Ascending aorta (tissue), 2 donors: ENCODE measurements around the gene NEK7. TPM values are rescaled to one million over a fixed set of nuclear protein-coding genes. Genes with fewer than 3 reads are reported as not detected.

Source experiments
- DNase-seq, 2 donors: peaks; one replicate each; pipeline ENCODE4 v3.0.0-alpha.2; 2019; ENCODE audit warnings: low spot score in 2 of 2
- H3K27ac ChIP-seq, 2 donors: fragments of 200-600 bp; sonication (generic); one replicate each; pipeline ENCODE4 v1.5.1; 2016 to 2017; ENCODE audit warnings: mild to moderate bottlenecking in 1 of 2
- H3K27me3 ChIP-seq: fragments of 200-600 bp; sonication (generic); one replicate; pipeline ENCODE4 v1.5.1; 2017
- H3K36me3 ChIP-seq, 2 donors: fragments of 200-600 bp; sonication (generic); one replicate each; pipeline ENCODE4 v1.5.1; 2016
- H3K4me1 ChIP-seq, 2 donors: fragments of 200-600 bp; sonication (generic); one replicate each; pipeline ENCODE4 v1.5.1; 2016 to 2017; ENCODE audit warnings: mild to moderate bottlenecking in 1 of 2
- H3K4me3 ChIP-seq, 2 donors: fragments of 200-600 bp; sonication (generic); one replicate each; pipeline ENCODE4 v1.5.1; 2016 to 2017; ENCODE audit warnings: mild to moderate bottlenecking in 1 of 2
- H3K9me3 ChIP-seq, 2 donors: fragments of 200-600 bp; sonication (generic); one replicate each; pipeline ENCODE4 v1.5.1; 2016
- CTCF ChIP-seq, 3 experiments: fragments of 200-600 bp in 2 of 3; fragments of 450-650 bp in 1 of 3; sonication (generic) in 2 of 3; IDR thresholded peaks; one replicate each; pipeline ENCODE4 v1.5.1; 2016 to 2019; ENCODE audit warnings: antibody characterized with exemption in 3 of 3, mild to moderate bottlenecking in 1 of 3, moderate library complexity in 1 of 3
- intact Hi-C: fragments of 100-400 bp; cut with DNase I; formaldehyde crosslinking; loops from one replicate; pipeline ENCODE4 v1.15.1; 2023
- total RNA-seq: library from RNA; depleted of rRNA; stranded (reverse); fragments of >200 nt; gene quantifications from one replicate; pipeline ENCODE4 v1.1.0, GENCODE V29; 2016

The NEK7 gene
- total RNA-seq, 1 donor from 2014 or later, result 43.6 TPM

GRCh38 chr1:198253668-198254067 is 96.9 kb downstream of the NEK7 start:
- DNase-seq, result no peak
- intact Hi-C loops, result loop anchor here (10.0 kb wide), 1 partner anchor 169 kb away; no protein-coding TSS in a partner anchor
- Histone ChIP-seq H3K27ac (peak overlapping the region in 1 of 2 donors; percentile 41), H3K4me3 (no peak overlapping the region), H3K4me1 (peaks cover 0 to 7% of the 10 kb centered on the region in 2 donors), H3K36me3 (no peaks in the 10 kb centered on the region), H3K27me3 (no peaks in the 10 kb centered on the region), H3K9me3 (no peaks in the 10 kb centered on the region)
- no peak for TF ChIP-seq CTCF (IDR thresholded peaks at IDR 0.05)

DNA sequence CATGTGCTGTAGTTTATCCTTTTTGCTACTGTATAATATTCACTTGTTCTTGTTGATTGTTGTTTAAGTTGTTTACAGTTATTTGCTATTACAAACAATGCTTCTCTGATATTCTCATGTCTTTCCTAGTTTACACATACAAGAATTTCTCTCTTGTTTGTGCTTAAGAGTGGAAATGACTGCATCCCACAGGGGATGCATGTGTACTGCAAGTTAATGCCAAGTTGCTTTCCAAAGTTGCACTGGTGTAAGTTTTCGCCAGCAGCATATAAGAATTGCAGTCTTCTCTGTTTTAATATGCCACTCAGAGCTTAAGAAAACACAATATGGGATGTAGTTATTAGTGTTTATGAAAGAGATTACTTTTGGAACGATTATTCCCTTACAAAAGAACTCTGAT is 97.7 kb downstream of the NEK7 start:
- no peaks in the 10 kb centered on the region for H3K36me3 ChIP-seq
- peaks cover 0 to 7% of the 10 kb centered on the region in 2 donors for H3K4me1 ChIP-seq
- DNase-seq, result no peak
- no peak overlapping the region for H3K27ac ChIP-seq
- no peaks in the 10 kb centered on the region for H3K27me3 ChIP-seq
- no peak for TF ChIP-seq CTCF (IDR thresholded peaks at IDR 0.05)
- intact Hi-C loops, result loop anchor here (10.0 kb wide), 1 partner anchor 170 kb away; no protein-coding TSS in a partner anchor
- no peaks in the 10 kb centered on the region for H3K9me3 ChIP-seq
- H3K4me3 ChIP-seq, result no peak overlapping the region

- TF ChIP-seq CTCF (IDR thresholded peaks at IDR 0.05), result no peak
- Histone ChIP-seq H3K36me3 (no peaks in the 10 kb centered on the region), H3K4me1 (peaks cover 0 to 7% of the 10 kb centered on the region in 2 donors), H3K4me3 (no peak overlapping the region), H3K9me3 (no peaks in the 10 kb centered on the region), H3K27ac (no peak overlapping the region), H3K27me3 (no peaks in the 10 kb centered on the region)
- no peak for DNase-seq
- intact Hi-C loops, result loop anchor here (10.0 kb wide), 1 partner anchor 170 kb away; no protein-coding TSS in a partner anchor
These were observed 98.2 kb downstream of the NEK7 start for GRCh38 chr1:198254948-198255347.

DNA sequence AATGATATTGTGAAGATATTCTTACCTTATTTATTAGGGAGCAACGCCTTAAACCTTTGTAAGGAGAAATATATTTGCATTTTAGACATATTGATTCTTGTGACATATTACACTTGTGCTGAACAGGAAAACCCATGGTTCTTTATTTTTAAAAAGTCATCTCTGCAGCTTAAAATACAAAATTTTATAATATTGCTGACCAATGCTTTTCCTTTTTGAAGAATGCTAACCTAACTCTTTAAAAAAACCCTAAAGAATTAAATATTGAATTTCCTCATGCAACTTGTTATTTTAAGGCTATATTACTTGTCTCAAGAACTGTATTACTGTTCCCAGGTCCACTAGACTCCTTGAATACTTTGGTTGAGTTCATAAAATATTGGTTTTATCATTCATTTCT is 99.0 kb downstream of the NEK7 start:
- intact Hi-C loops, result loop anchor here (10.0 kb wide), 1 partner anchor 171 kb away; no protein-coding TSS in a partner anchor
- DNase-seq, result no peak
- Histone ChIP-seq H3K4me1 (peaks cover 0 to 7% of the 10 kb centered on the region in 2 donors), H3K27me3 (no peaks in the 10 kb centered on the region), H3K36me3 (no peaks in the 10 kb centered on the region), H3K4me3 (no peak overlapping the region), H3K9me3 (no peaks in the 10 kb centered on the region), H3K27ac (no peak overlapping the region)
- TF ChIP-seq CTCF (IDR thresholded peaks at IDR 0.05), result no peak

GRCh38 chr1:198258491-198258890 is 101.7 kb downstream of the NEK7 start:
- Histone ChIP-seq H3K4me3 (no peak overlapping the region), H3K27ac (no peak overlapping the region), H3K9me3 (no peaks in the 10 kb centered on the region), H3K27me3 (no peaks in the 10 kb centered on the region), H3K36me3 (no peaks in the 10 kb centered on the region), H3K4me1 (peaks cover 0 to 7% of the 10 kb centered on the region in 2 donors)
- intact Hi-C loops, result loop anchor here (10.0 kb wide), 1 partner anchor 174 kb away; no protein-coding TSS in a partner anchor
- TF ChIP-seq CTCF (IDR thresholded peaks at IDR 0.05), result no peak
- no peak for DNase-seq
